HG03196 (cell line): ENCODE measurements around the gene AADACL4.
"Not testable (repeated sequence)": the region's sequence is repeated elsewhere in the genome, so short reads cannot be mapped to it uniquely, and the experiment has no call there.

Experiments used
- ATAC-seq: cut with Tn5 transposase; IDR thresholded peaks from one replicate; pipeline ENCODE4 v1.9.1; 2021; ENCODE audit not compliant: unreplicated experiment

The AADACL4 gene

DNA sequence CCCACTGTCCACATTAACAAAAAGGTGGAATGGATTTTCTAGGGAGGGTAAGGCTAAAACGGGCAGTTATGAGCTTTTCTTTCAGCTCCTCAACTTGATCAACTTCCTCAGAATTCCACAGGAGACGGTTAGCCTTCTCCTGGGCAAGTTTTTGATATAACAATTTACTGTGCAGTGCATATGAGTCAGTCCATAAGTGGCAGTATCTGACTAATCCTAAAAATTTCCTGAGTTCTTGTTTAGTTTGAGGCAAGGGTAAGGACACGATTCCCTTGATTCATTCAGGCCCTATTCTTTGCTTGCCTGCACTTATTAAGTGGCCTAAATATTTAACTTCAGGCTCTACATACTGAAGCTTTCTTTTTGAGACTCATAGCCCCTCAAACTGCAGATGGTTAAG lies 65.8 kb downstream of the AADACL4 start:
- no peak for ATAC-seq

DNA sequence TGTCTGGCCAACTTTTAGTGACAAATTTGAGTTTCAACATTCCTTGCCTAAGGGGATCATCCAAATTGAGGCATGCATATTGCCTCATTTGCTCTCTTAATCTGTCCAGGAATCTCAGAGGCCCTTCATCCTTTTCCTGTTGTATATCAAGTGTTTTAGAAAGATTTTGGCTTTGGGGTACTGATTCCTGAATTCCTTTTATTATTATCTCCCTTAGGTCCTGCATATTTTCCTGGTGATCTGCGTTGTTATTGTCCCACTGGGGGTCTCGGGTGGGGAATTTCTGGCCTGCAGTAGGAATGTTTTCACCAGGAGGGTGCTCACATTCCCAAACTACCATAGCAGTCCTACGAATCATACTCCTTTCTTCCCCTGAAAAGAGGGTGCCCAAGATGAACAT lies 67.7 kb downstream of the AADACL4 start:
- ATAC-seq = no peak

DNA sequence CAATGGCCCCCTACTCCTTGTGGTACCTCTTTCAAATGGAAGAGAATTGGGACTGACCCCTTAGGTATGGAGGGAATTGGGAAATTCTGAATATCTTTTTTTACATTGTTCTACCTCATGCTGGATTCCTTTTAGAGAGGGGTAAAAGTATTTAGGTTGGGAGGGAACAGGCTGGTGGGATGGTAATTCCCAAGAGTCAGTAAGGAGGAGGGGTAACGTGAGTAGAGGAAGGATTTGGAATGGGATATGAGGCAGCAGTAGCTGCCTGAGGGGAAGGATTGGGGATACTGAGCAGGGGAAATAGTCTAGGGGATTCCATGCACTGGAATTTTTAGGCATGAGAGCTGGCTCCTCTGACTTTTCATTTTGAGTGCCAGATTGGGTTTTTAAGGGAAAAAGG lies 68.2 kb downstream of the AADACL4 start:
- ATAC-seq = no peak

- ATAC-seq = no peak
Observed at GRCh38 chr1:12712929-12713328, 69.0 kb downstream of the AADACL4 start.

GRCh38 chr1:12713651-12714050 lies 69.8 kb downstream of the AADACL4 start:
- not testable (repeated sequence) for ATAC-seq

GRCh38 chr1:12714710-12715475 lies 71.0 kb downstream of the AADACL4 start:
- no peak for ATAC-seq

DNA sequence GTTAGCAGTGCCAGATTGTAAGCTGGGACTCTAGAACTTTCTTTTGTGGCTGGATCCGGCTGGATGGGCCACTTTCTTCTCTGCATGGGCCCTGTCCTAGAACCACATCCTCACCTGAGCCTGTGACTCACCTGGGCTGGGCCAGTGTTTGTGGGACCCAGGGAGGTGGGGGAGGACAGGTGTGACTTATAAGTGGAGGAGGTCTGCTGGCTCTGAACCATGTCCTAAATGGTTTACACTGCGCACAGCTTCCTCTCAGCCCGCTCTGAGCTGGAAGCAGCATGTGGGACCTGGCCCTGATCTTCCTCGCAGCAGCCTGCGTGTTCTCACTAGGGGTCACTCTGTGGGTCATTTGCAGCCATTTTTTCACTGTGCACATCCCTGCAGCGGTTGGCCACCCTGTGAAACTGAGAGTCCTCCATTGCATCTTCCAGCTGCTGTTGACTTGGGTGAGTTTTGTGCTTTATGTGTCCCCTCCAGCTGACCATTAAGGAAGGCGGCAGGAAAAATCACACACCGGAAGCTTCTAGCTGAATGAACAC lies 72.1 kb downstream of the AADACL4 start, which contains the start of gene AADACL3:
TSS of gene AADACL3 (plus strand) at position 215 of the 542 bp plus-strand sequence. CDS start at position 282, 67 bp downstream.
- no peak for ATAC-seq
